ENCODE results near the gene SIRPD. TPM values are rescaled to one million over a fixed set of nuclear protein-coding genes. Genes with fewer than 3 reads are reported as not detected.

SIRPD gene
- polyA plus RNA-seq, 1 donor from 2014 or later = not detected

GRCh38 chr20:1517010-1517409, 40.5 kb downstream of the SIRPD start:
- H3K27ac ChIP-seq (ENCODE audit: low read length) = no peak overlapping the region
- H3K4me2 ChIP-seq (ENCODE audit: low read length) = no peak overlapping the region
- no peak for TF ChIP-seq EZH2 (IDR thresholded peaks at IDR 0.05; ENCODE audit: borderline replicate concordance, insufficient read depth, low read length, poor library complexity, severe bottlenecking)
- TF ChIP-seq CTCF (IDR thresholded peaks at IDR 0.05; ENCODE audit: poor library complexity, severe bottlenecking) = no peak
- TF ChIP-seq REST (IDR thresholded peaks at IDR 0.05; ENCODE audit: borderline replicate concordance) = no peak
- no peak for TF ChIP-seq EP300 (conservative IDR thresholded peaks at IDR 0.05; ENCODE audit: poor library complexity, severe bottlenecking)
- H3K79me2 ChIP-seq (replicated peaks; ENCODE audit: insufficient read depth, low read length) = no peaks in the 10 kb centered on the region
- no peak overlapping the region for H3K4me3 ChIP-seq (ENCODE audit: low read length)
- no peaks in the 10 kb centered on the region for H3F3A ChIP-seq (ENCODE audit: insufficient read depth, low read length, poor library complexity, severe bottlenecking)
- no peaks in the 10 kb centered on the region for H3K9me3 ChIP-seq (ENCODE audit: low read length)
- no peaks in the 10 kb centered on the region for H3K9me2 ChIP-seq (ENCODE audit: insufficient read depth, low read length)
- no peak overlapping the region for H2AFZ ChIP-seq (ENCODE audit: low read depth, low read length)
- H3K27me3 ChIP-seq (ENCODE audit: insufficient read depth, low read depth, low read length) = no peaks in the 10 kb centered on the region
- no peak overlapping the region for H3K9ac ChIP-seq (ENCODE audit: low read length)
- no peaks in the 10 kb centered on the region for H3K36me3 ChIP-seq (ENCODE audit: insufficient read depth, low read length)
- H4K20me1 ChIP-seq (ENCODE audit: insufficient read depth) = no peaks in the 10 kb centered on the region

- no peaks in the 10 kb centered on the region for H3K36me3 ChIP-seq (ENCODE audit: insufficient read depth, low read length)
- no peaks in the 10 kb centered on the region for H3K9me3 ChIP-seq (ENCODE audit: low read length)
- H3K27ac ChIP-seq (ENCODE audit: low read length) = no peak overlapping the region
- no peaks in the 10 kb centered on the region for H3K27me3 ChIP-seq (ENCODE audit: insufficient read depth, low read depth, low read length)
- no peaks in the 10 kb centered on the region for H3K9me2 ChIP-seq (ENCODE audit: insufficient read depth, low read length)
- H3K9ac ChIP-seq (ENCODE audit: low read length) = no peak overlapping the region
- no peak overlapping the region for H3K4me3 ChIP-seq (ENCODE audit: low read length)
- H3F3A ChIP-seq (ENCODE audit: insufficient read depth, low read length, poor library complexity, severe bottlenecking) = no peaks in the 10 kb centered on the region
- no peaks in the 10 kb centered on the region for H4K20me1 ChIP-seq (ENCODE audit: insufficient read depth)
- no peak overlapping the region for H3K4me2 ChIP-seq (ENCODE audit: low read length)
- TF ChIP-seq RAD21 (conservative IDR thresholded peaks at IDR 0.05) (no peak), REST (IDR thresholded peaks at IDR 0.05; ENCODE audit: borderline replicate concordance) (no peak), CTCF (IDR thresholded peaks at IDR 0.05; ENCODE audit: poor library complexity, severe bottlenecking) (no peak), EP300 (conservative IDR thresholded peaks at IDR 0.05; ENCODE audit: poor library complexity, severe bottlenecking) (no peak), TAF1 (IDR thresholded peaks at IDR 0.05; ENCODE audit: low read depth) (no peak), SMC3 (conservative IDR thresholded peaks at IDR 0.05; ENCODE audit: poor library complexity) (no peak), EZH2 (IDR thresholded peaks at IDR 0.05; ENCODE audit: borderline replicate concordance, insufficient read depth, low read length, poor library complexity, severe bottlenecking) (no peak), POLR2AphosphoS5 (IDR thresholded peaks at IDR 0.05) (no peak), MXI1 (conservative IDR thresholded peaks at IDR 0.05; ENCODE audit: poor library complexity, severe bottlenecking) (no peak)
- H2AFZ ChIP-seq (ENCODE audit: low read depth, low read length) = no peak overlapping the region
- H3K79me2 ChIP-seq (replicated peaks; ENCODE audit: insufficient read depth, low read length) = no peaks in the 10 kb centered on the region
Observed at GRCh38 chr20:1513801-1514200, 43.7 kb downstream of the SIRPD start.

Data from neural cell (in vitro differentiated cells).